Measurements from ENCODE around the gene NAALADL2. TPM values are rescaled to one million over a fixed set of nuclear protein-coding genes. Genes with fewer than 3 reads are reported as not detected.

The NAALADL2 gene
- total and polyA plus RNA-seq, 2 experiments from 2014 or later, result 3.4 to 15.3 TPM

GRCh38 chr3:175233957-175234940 is 375.1 kb downstream of the NAALADL2 start:
- Histone ChIP-seq H3K9me2 (replicated peaks; ENCODE audit: insufficient read depth) (no peaks in the 10 kb centered on the region), H3K4me3 (no peak overlapping the region), H4K20me1 (ENCODE audit: insufficient read depth, poor library complexity, severe bottlenecking) (no peaks in the 10 kb centered on the region), H3K9me3 (ENCODE audit: low read depth) (no peaks in the 10 kb centered on the region), H2AFZ (no peak overlapping the region), H3K4me1 (ENCODE audit: insufficient read depth) (no peaks in the 10 kb centered on the region), H3K79me2 (no peaks in the 10 kb centered on the region), H3K4me2 (no peak overlapping the region), H3K27ac (no peak overlapping the region), H3K27me3 (no peaks in the 10 kb centered on the region), H3K36me3 (replicated peaks; ENCODE audit: insufficient read depth, low read depth) (no peaks in the 10 kb centered on the region)
- DNase-seq (ENCODE audit: low spot score), result no peak
- 87% methylated on average over 3 of the region's 3 CpGs for WGBS (ENCODE audit: low lambda C conversion rate, missing lambda C conversion rate)
- TF ChIP-seq, protein P1, sequence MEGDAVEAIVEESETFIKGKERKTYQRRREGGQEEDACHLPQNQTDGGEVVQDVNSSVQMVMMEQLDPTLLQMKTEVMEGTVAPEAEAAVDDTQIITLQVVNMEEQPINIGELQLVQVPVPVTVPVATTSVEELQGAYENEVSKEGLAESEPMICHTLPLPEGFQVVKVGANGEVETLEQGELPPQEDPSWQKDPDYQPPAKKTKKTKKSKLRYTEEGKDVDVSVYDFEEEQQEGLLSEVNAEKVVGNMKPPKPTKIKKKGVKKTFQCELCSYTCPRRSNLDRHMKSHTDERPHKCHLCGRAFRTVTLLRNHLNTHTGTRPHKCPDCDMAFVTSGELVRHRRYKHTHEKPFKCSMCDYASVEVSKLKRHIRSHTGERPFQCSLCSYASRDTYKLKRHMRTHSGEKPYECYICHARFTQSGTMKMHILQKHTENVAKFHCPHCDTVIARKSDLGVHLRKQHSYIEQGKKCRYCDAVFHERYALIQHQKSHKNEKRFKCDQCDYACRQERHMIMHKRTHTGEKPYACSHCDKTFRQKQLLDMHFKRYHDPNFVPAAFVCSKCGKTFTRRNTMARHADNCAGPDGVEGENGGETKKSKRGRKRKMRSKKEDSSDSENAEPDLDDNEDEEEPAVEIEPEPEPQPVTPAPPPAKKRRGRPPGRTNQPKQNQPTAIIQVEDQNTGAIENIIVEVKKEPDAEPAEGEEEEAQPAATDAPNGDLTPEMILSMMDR (IDR thresholded peaks at IDR 0.05; ENCODE audit: poor library complexity), result no peak
- TF ChIP-seq EZH2phosphoT487 (IDR thresholded peaks at IDR 0.05; ENCODE audit: low read depth, severe bottlenecking, unreplicated experiment) (no peak), EZH2 (IDR thresholded peaks at IDR 0.05; ENCODE audit: borderline replicate concordance) (no peak)

DNA sequence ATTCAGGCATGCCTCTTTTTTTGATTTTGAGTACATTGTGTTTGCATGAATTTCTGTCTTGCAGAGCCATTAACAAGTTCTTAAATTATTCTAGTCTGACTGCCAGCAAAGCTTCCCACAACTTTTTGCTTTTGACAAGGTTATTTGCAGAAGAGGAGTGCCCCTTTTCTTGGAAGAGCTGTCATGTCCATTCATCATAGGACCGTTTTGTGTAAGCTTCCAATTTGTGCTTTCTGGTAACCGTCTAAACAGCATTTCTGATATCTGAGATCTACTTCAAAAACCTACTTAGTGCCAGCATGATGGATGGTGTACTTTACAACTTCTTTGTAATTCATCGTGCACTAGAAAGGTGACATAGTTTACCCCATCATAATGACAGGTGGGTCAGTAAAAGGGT is 379.7 kb downstream of the NAALADL2 start:
- Histone ChIP-seq H3K79me2 (no peaks in the 10 kb centered on the region), H3K4me3 (no peak overlapping the region), H3K27ac (no peak overlapping the region), H3K9me3 (ENCODE audit: low read depth) (no peaks in the 10 kb centered on the region), H3K4me1 (ENCODE audit: insufficient read depth) (no peaks in the 10 kb centered on the region), H2AFZ (no peak overlapping the region), H3K36me3 (replicated peaks; ENCODE audit: insufficient read depth, low read depth) (no peaks in the 10 kb centered on the region), H4K20me1 (ENCODE audit: insufficient read depth, poor library complexity, severe bottlenecking) (no peaks in the 10 kb centered on the region), H3K27me3 (no peaks in the 10 kb centered on the region), H3K4me2 (no peak overlapping the region), H3K9me2 (replicated peaks; ENCODE audit: insufficient read depth) (no peaks in the 10 kb centered on the region)
- 49% methylated on average over 3 of the region's 3 CpGs for WGBS (ENCODE audit: low lambda C conversion rate, missing lambda C conversion rate)
- TF ChIP-seq EZH2 (IDR thresholded peaks at IDR 0.05; ENCODE audit: borderline replicate concordance), result no peak
- TF ChIP-seq EZH2phosphoT487 (IDR thresholded peaks at IDR 0.05; ENCODE audit: low read depth, severe bottlenecking, unreplicated experiment), result no peak
- TF ChIP-seq, protein P1 (IDR thresholded peaks at IDR 0.05; ENCODE audit: poor library complexity), result no peak
- no peak for DNase-seq (ENCODE audit: low spot score)

DNA sequence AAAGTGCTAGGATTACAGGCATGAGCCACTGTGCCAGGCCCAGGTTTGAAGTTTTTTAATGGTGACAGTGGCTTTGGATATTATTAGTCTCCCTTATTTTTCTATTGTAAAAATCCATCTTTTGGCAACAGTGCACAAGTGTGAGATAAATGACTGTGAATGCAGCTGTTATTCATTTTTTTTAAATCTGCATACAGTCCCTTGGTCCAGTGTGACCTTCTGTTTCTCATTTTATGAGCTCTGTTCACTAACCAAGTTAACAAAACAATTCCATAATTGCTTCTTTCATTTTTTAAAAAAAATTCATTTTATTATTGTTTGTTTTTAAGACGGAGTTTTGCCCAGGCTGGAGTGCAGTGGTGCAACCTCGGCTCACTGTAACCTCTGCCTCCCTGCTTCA is 381.8 kb downstream of the NAALADL2 start:
- DNase-seq (ENCODE audit: low spot score), result no peak
- WGBS (ENCODE audit: low lambda C conversion rate, missing lambda C conversion rate), result 78% methylated on average over 2 of the region's 2 CpGs

More for the DNA sequence above, 381.8 kb downstream of the NAALADL2 start:
- TF ChIP-seq EZH2 (IDR thresholded peaks at IDR 0.05; ENCODE audit: borderline replicate concordance) (no peak), EZH2phosphoT487 (IDR thresholded peaks at IDR 0.05; ENCODE audit: low read depth, severe bottlenecking, unreplicated experiment) (no peak)
- TF ChIP-seq, protein P1 (IDR thresholded peaks at IDR 0.05; ENCODE audit: poor library complexity), result no peak
- no peak overlapping the region for H3K4me3 ChIP-seq
- H4K20me1 ChIP-seq (ENCODE audit: insufficient read depth, poor library complexity, severe bottlenecking), result no peaks in the 10 kb centered on the region
- no peaks in the 10 kb centered on the region for H3K36me3 ChIP-seq (replicated peaks; ENCODE audit: insufficient read depth, low read depth)
- H3K9me2 ChIP-seq (replicated peaks; ENCODE audit: insufficient read depth), result no peaks in the 10 kb centered on the region
- no peaks in the 10 kb centered on the region for H3K9me3 ChIP-seq (ENCODE audit: low read depth)
- H2AFZ ChIP-seq, result no peak overlapping the region
- no peaks in the 10 kb centered on the region for H3K4me1 ChIP-seq (ENCODE audit: insufficient read depth)
- H3K27ac ChIP-seq, result no peak overlapping the region
- H3K27me3 ChIP-seq, result no peaks in the 10 kb centered on the region
- H3K79me2 ChIP-seq, result no peaks in the 10 kb centered on the region
- H3K4me2 ChIP-seq, result no peak overlapping the region

Measured in hepatocyte (in vitro differentiated cells).